Measurements from ENCODE around the gene CCNI2.

The CCNI2 gene

GRCh38 chr5:132777209-132778069 is 30.2 kb downstream of the CCNI2 start, which contains the start of gene SEPTIN8:
Gene SEPTIN8, minus strand, starts transcription at chr5:132777239. Its CDS starts 102 bp downstream, at chr5:132777137.
- Mint-ChIP-seq H3K9me3 (no peaks in the 10 kb centered on the region), H3K4me1 (peaks cover 28% of the 10 kb centered on the region), H3K36me3 (ENCODE audit: low read depth) (no peaks in the 10 kb centered on the region), H3K27me3 (ENCODE audit: low read depth) (peaks cover 19% of the 10 kb centered on the region), H3K4me3 (peak within 1 kb of the TSS; percentile 85 to 92 (median 92)), H3K27ac (peak within 1 kb of the TSS; percentile 75 to 88 (median 77))
- TF ChIP-seq CTCF (IDR thresholded peaks at IDR 0.05; ENCODE audit: unreplicated experiment in 3 of 3), result no peak

GRCh38 chr5:132778129-132778528 is 30.9 kb downstream of the CCNI2 start:
- Mint-ChIP-seq H3K9me3 (no peaks in the 10 kb centered on the region), H3K4me1 (peaks cover 27% of the 10 kb centered on the region), H3K4me3 (peak overlapping the region; percentile 84 to 89 (median 85)), H3K27ac (peak overlapping the region; percentile 65 to 88 (median 68)), H3K27me3 (ENCODE audit: low read depth) (peaks cover 19% of the 10 kb centered on the region), H3K36me3 (ENCODE audit: low read depth) (no peaks in the 10 kb centered on the region)
- TF ChIP-seq CTCF (IDR thresholded peaks at IDR 0.05; ENCODE audit: unreplicated experiment in 3 of 3), result no peak

GRCh38 chr5:132778856-132779255 is 31.6 kb downstream of the CCNI2 start:
- no peaks in the 10 kb centered on the region for H3K36me3 Mint-ChIP-seq (ENCODE audit: low read depth)
- no peak overlapping the region for H3K27ac Mint-ChIP-seq
- no peak for TF ChIP-seq CTCF (IDR thresholded peaks at IDR 0.05; ENCODE audit: unreplicated experiment in 3 of 3)
- H3K4me1 Mint-ChIP-seq, result peaks cover 21% of the 10 kb centered on the region
- H3K4me3 Mint-ChIP-seq, result peak overlapping the region; percentile 84 to 89 (median 85)
- H3K27me3 Mint-ChIP-seq (ENCODE audit: low read depth), result peaks cover 19% of the 10 kb centered on the region
- H3K9me3 Mint-ChIP-seq, result no peaks in the 10 kb centered on the region

- H3K4me3 Mint-ChIP-seq, result peak overlapping the region; percentile 16 to 56 (median 47)
Measured at GRCh38 chr5:132779961-132780360, 32.7 kb downstream of the CCNI2 start.

GRCh38 chr5:132780577-132780976 is 33.4 kb downstream of the CCNI2 start:
- Mint-ChIP-seq H3K27ac (no peak overlapping the region), H3K4me1 (peaks cover 20% of the 10 kb centered on the region), H3K36me3 (ENCODE audit: low read depth) (no peaks in the 10 kb centered on the region), H3K27me3 (ENCODE audit: low read depth) (peaks cover 28% of the 10 kb centered on the region), H3K9me3 (no peaks in the 10 kb centered on the region), H3K4me3 (peak overlapping the region in 1 of 3 experiments; percentile 17)
- no peak for TF ChIP-seq CTCF (IDR thresholded peaks at IDR 0.05; ENCODE audit: unreplicated experiment in 3 of 3)

More at GRCh38 chr5:132779961-132780360, 32.7 kb downstream of the CCNI2 start:
- peaks cover 25% of the 10 kb centered on the region for H3K27me3 Mint-ChIP-seq (ENCODE audit: low read depth)
- H3K9me3 Mint-ChIP-seq, result no peaks in the 10 kb centered on the region
- no peaks in the 10 kb centered on the region for H3K36me3 Mint-ChIP-seq (ENCODE audit: low read depth)
- no peak overlapping the region for H3K27ac Mint-ChIP-seq
- no peak for TF ChIP-seq CTCF (IDR thresholded peaks at IDR 0.05; ENCODE audit: unreplicated experiment in 3 of 3)
- peaks cover 19% of the 10 kb centered on the region for H3K4me1 Mint-ChIP-seq

All from nephron (organoid).